ENCODE results near the gene PGAM2.

PGAM2 gene

GRCh38 chr7:44112997-44113763 lies 47.8 kb upstream of the PGAM2 start:
- no peak overlapping the region for H2BK12ac ChIP-seq (ENCODE audit: low read length in 2 of 2)
- H2AFZ ChIP-seq (ENCODE audit: low read depth, low read length) = no peak overlapping the region
- no peak overlapping the region for H4K91ac ChIP-seq (ENCODE audit: low read length)
- no peak overlapping the region for H2BK120ac ChIP-seq (ENCODE audit: low read depth, low read length)
- no peak overlapping the region for H3K4me3 ChIP-seq (ENCODE audit: insufficient read depth in 1 of 2, low read depth in 1 of 2, low read length in 2 of 2)
- H3K27me3 ChIP-seq (ENCODE audit: control insufficient read depth in 1 of 2, insufficient read depth in 1 of 2, low read length in 2 of 2) = no peaks in the 10 kb centered on the region
- H3K36me3 ChIP-seq (ENCODE audit: control insufficient read depth in 1 of 2, insufficient read depth in 2 of 2, low read depth in 1 of 2, low read length in 2 of 2) = peaks cover 93 to 100% of the 10 kb centered on the region in 2 experiments
- no peak overlapping the region for H2BK5ac ChIP-seq (ENCODE audit: low read depth, low read length, poor library complexity, severe bottlenecking)
- no peak overlapping the region for H2BK15ac ChIP-seq (ENCODE audit: low read depth, poor library complexity, severe bottlenecking)
- peaks cover 31% of the 10 kb centered on the region for H3K4me1 ChIP-seq (ENCODE audit: control insufficient read depth, insufficient read depth, low read depth, low read length)
- no peak overlapping the region for H3K23ac ChIP-seq (ENCODE audit: low read length in 2 of 2)
- no peak overlapping the region for H3K4ac ChIP-seq (ENCODE audit: low read depth in 1 of 2, low read length in 2 of 2)
- H3K14ac ChIP-seq (ENCODE audit: low read length in 2 of 2) = no peak overlapping the region
- H3K4me2 ChIP-seq (ENCODE audit: low read length, poor library complexity, severe bottlenecking) = no peak overlapping the region
- H2AK5ac ChIP-seq (ENCODE audit: low read length, severe bottlenecking) = no peak overlapping the region
- H4K8ac ChIP-seq (ENCODE audit: low read length) = no peak overlapping the region
- H3K9ac ChIP-seq (ENCODE audit: low read length) = no peak overlapping the region
- no peak for DNase-seq
- H3K27ac ChIP-seq (ENCODE audit: low read length, poor library complexity, severe bottlenecking) = no peak overlapping the region
- no peaks in the 10 kb centered on the region for H3K9me3 ChIP-seq (ENCODE audit: control insufficient read depth, low read length)
- peaks cover 35% of the 10 kb centered on the region for H3K79me1 ChIP-seq (replicated peaks; ENCODE audit: low read length, poor library complexity, severe bottlenecking)
- no peak overlapping the region for H3K18ac ChIP-seq (ENCODE audit: low read depth in 1 of 2, low read length in 2 of 2)
- 96% methylated on average over 32 of the region's 34 CpGs for WGBS

DNA sequence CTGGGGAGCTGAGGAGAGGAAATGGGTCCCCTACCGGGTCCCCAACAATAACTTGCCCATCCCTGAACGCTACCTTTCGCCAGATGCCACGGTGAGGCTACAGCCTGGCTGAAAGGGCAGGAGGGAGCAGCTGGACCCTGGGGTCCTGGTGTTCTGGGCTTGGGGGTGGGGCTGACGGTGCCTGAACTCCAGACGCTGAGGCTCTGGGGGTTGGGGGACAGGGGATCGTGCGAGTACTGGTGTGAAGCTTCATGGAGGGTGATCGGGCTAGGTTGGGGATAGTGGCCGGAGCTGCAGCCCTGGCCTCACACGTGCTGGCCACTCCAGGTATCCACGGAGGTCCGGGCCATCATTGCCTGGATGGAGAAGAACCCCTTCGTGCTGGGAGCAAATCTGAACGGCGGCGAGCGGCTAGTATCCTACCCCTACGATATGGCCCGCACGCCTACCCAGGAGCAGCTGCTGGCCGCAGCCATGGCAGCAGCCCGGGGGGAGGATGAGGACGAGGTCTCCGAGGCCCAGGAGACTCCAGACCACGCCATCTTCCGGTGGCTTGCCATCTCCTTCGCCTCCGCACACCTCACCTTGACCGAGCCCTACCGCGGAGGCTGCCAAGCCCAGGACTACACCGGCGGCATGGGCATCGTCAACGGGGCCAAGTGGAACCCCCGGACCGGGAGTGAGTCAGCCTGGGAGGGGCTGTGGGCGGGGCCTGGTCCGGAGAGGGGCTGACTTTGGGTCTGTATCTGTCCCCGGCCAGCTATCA lies 47.0 kb upstream of the PGAM2 start:
- Histone ChIP-seq H3K79me1 (replicated peaks; ENCODE audit: low read length, poor library complexity, severe bottlenecking) (peaks cover 31% of the 10 kb centered on the region), H4K8ac (ENCODE audit: low read length) (no peak overlapping the region), H2BK120ac (ENCODE audit: low read depth, low read length) (no peak overlapping the region), H3K9me3 (ENCODE audit: control insufficient read depth, low read length) (no peaks in the 10 kb centered on the region), H3K4me1 (ENCODE audit: control insufficient read depth, insufficient read depth, low read depth, low read length) (peaks cover 39% of the 10 kb centered on the region), H2BK15ac (ENCODE audit: low read depth, poor library complexity, severe bottlenecking) (no peak overlapping the region), H4K91ac (ENCODE audit: low read length) (no peak overlapping the region), H2BK5ac (ENCODE audit: low read depth, low read length, poor library complexity, severe bottlenecking) (no peak overlapping the region), H3K27ac (ENCODE audit: low read length, poor library complexity, severe bottlenecking) (no peak overlapping the region), H2AK5ac (ENCODE audit: low read length, severe bottlenecking) (no peak overlapping the region), H3K9ac (ENCODE audit: low read length) (no peak overlapping the region), H2AFZ (ENCODE audit: low read depth, low read length) (no peak overlapping the region), H3K4me2 (ENCODE audit: low read length, poor library complexity, severe bottlenecking) (no peak overlapping the region), H3K27me3 (ENCODE audit: control insufficient read depth in 1 of 2, insufficient read depth in 1 of 2, low read length in 2 of 2) (no peaks in the 10 kb centered on the region), H3K36me3 (ENCODE audit: control insufficient read depth in 1 of 2, insufficient read depth in 2 of 2, low read depth in 1 of 2, low read length in 2 of 2) (peaks cover 90 to 100% of the 10 kb centered on the region in 2 experiments), H3K14ac (ENCODE audit: low read length in 2 of 2) (no peak overlapping the region), H2BK12ac (ENCODE audit: low read length in 2 of 2) (no peak overlapping the region), H3K4me3 (ENCODE audit: insufficient read depth in 1 of 2, low read depth in 1 of 2, low read length in 2 of 2) (no peak overlapping the region), H3K23ac (ENCODE audit: low read length in 2 of 2) (no peak overlapping the region), H3K18ac (ENCODE audit: low read depth in 1 of 2, low read length in 2 of 2) (no peak overlapping the region), H3K4ac (ENCODE audit: low read depth in 1 of 2, low read length in 2 of 2) (no peak overlapping the region)
- no peak for DNase-seq
- WGBS = 84% methylated on average over 41 of the region's 41 CpGs

DNA sequence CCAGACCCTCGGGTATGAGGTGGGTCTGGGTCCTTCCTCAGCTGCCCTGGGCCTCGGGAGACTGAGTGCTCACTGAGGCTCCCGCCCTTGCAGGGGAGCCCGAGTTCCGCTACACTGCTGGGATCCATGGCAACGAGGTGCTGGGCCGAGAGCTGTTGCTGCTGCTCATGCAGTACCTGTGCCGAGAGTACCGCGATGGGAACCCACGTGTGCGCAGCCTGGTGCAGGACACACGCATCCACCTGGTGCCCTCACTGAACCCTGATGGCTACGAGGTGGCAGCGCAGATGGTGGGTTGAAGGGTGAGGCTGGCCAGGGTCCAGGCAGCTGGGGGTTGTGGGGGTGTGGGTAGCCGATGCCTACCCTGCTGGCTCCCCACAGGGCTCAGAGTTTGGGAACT lies 46.4 kb upstream of the PGAM2 start:
- no peak overlapping the region for H3K18ac ChIP-seq (ENCODE audit: low read depth in 1 of 2, low read length in 2 of 2)
- H3K23ac ChIP-seq (ENCODE audit: low read length in 2 of 2) = no peak overlapping the region
- H4K8ac ChIP-seq (ENCODE audit: low read length) = no peak overlapping the region
- H3K27ac ChIP-seq (ENCODE audit: low read length, poor library complexity, severe bottlenecking) = no peak overlapping the region
- no peak for DNase-seq
- 94% methylated on average over 16 of the region's 16 CpGs for WGBS
- no peak overlapping the region for H2AFZ ChIP-seq (ENCODE audit: low read depth, low read length)
- H3K14ac ChIP-seq (ENCODE audit: low read length in 2 of 2) = no peak overlapping the region
- no peak overlapping the region for H4K91ac ChIP-seq (ENCODE audit: low read length)
- no peak overlapping the region for H3K4me3 ChIP-seq (ENCODE audit: insufficient read depth in 1 of 2, low read depth in 1 of 2, low read length in 2 of 2)
- H2BK5ac ChIP-seq (ENCODE audit: low read depth, low read length, poor library complexity, severe bottlenecking) = no peak overlapping the region
- H3K36me3 ChIP-seq (ENCODE audit: control insufficient read depth in 1 of 2, insufficient read depth in 2 of 2, low read depth in 1 of 2, low read length in 2 of 2) = peaks cover 90 to 100% of the 10 kb centered on the region in 2 experiments
- peaks cover 45% of the 10 kb centered on the region for H3K4me1 ChIP-seq (ENCODE audit: control insufficient read depth, insufficient read depth, low read depth, low read length)
- no peak overlapping the region for H2AK5ac ChIP-seq (ENCODE audit: low read length, severe bottlenecking)
- H2BK12ac ChIP-seq (ENCODE audit: low read length in 2 of 2) = no peak overlapping the region
- H3K9me3 ChIP-seq (ENCODE audit: control insufficient read depth, low read length) = no peaks in the 10 kb centered on the region
- H3K27me3 ChIP-seq (ENCODE audit: control insufficient read depth in 1 of 2, insufficient read depth in 1 of 2, low read length in 2 of 2) = no peaks in the 10 kb centered on the region
- H3K79me1 ChIP-seq (replicated peaks; ENCODE audit: low read length, poor library complexity, severe bottlenecking) = peaks cover 25% of the 10 kb centered on the region
- H3K4ac ChIP-seq (ENCODE audit: low read depth in 1 of 2, low read length in 2 of 2) = no peak overlapping the region
- no peak overlapping the region for H2BK120ac ChIP-seq (ENCODE audit: low read depth, low read length)
- H3K9ac ChIP-seq (ENCODE audit: low read length) = no peak overlapping the region
- H3K4me2 ChIP-seq (ENCODE audit: low read length, poor library complexity, severe bottlenecking) = no peak overlapping the region
- no peak overlapping the region for H2BK15ac ChIP-seq (ENCODE audit: low read depth, poor library complexity, severe bottlenecking)
